ENCODE results near the gene SMOC2.

DNA sequence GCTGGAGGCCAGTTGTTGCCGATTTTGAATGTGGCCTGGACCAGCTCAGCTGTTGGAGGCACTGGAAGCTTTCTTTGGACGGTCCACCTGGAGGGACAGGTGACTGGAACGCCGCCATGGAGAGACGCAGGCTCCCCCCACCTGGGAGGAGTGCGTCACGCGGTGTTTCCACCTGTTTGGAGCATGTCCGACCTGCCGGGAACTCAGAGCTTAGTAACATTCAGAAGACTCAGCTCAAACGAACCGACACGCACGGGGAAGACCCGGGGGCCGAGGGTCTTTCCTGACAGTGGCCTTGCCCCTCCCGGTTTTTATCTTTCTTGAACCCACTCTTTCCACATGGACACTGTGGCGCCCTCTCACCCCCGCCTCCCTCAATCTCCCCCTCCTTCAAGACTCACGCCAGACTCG lies 141.6 kb downstream of the SMOC2 start:
- TF ChIP-seq, protein P1, sequence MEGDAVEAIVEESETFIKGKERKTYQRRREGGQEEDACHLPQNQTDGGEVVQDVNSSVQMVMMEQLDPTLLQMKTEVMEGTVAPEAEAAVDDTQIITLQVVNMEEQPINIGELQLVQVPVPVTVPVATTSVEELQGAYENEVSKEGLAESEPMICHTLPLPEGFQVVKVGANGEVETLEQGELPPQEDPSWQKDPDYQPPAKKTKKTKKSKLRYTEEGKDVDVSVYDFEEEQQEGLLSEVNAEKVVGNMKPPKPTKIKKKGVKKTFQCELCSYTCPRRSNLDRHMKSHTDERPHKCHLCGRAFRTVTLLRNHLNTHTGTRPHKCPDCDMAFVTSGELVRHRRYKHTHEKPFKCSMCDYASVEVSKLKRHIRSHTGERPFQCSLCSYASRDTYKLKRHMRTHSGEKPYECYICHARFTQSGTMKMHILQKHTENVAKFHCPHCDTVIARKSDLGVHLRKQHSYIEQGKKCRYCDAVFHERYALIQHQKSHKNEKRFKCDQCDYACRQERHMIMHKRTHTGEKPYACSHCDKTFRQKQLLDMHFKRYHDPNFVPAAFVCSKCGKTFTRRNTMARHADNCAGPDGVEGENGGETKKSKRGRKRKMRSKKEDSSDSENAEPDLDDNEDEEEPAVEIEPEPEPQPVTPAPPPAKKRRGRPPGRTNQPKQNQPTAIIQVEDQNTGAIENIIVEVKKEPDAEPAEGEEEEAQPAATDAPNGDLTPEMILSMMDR (IDR thresholded peaks at IDR 0.05) = no peak
- TF ChIP-seq POLR2A (IDR thresholded peaks at IDR 0.05) = no peak

Measured in thyroid gland (tissue), 4 donors.